Measurements from ENCODE around the gene PTPRZ1.

DNA sequence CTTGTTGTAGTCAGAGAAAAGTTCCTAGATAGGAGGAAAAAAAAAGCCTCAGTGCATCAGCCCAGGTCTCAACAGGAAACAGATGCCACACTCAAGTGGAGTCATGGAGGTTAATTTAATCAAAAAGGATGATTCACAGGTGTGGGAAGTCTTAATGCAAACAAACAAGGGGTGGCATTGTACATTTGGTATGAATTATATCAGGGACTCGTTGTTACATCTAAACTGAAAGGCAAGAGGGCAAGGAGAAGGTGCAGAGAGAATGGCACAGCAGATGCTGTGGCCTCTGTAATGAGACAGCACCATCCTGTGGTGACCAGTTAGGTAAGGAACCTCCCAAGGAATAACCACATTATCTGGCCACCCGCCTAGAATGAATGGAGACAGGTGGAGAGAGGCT, 133.7 kb downstream of the PTPRZ1 start:
- TF ChIP-seq, protein P1, sequence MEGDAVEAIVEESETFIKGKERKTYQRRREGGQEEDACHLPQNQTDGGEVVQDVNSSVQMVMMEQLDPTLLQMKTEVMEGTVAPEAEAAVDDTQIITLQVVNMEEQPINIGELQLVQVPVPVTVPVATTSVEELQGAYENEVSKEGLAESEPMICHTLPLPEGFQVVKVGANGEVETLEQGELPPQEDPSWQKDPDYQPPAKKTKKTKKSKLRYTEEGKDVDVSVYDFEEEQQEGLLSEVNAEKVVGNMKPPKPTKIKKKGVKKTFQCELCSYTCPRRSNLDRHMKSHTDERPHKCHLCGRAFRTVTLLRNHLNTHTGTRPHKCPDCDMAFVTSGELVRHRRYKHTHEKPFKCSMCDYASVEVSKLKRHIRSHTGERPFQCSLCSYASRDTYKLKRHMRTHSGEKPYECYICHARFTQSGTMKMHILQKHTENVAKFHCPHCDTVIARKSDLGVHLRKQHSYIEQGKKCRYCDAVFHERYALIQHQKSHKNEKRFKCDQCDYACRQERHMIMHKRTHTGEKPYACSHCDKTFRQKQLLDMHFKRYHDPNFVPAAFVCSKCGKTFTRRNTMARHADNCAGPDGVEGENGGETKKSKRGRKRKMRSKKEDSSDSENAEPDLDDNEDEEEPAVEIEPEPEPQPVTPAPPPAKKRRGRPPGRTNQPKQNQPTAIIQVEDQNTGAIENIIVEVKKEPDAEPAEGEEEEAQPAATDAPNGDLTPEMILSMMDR (conservative IDR thresholded peaks at IDR 0.05): no peak
- no peak for TF ChIP-seq EZH2 (IDR thresholded peaks at IDR 0.05; ENCODE audit: low read depth)
